IMR-90 (cell line): Measurements from ENCODE around the gene HCN4. TPM values are rescaled to one million over a fixed set of nuclear protein-coding genes. Genes with fewer than 3 reads are reported as not detected.

Experiments used
- ATAC-seq: fragments of 200-7000 bp; cut with Tn5 transposase; 2 replicates; pipeline ENCODE4 v1.9.1; 2020; ENCODE audit warnings: low read depth, mild to moderate bottlenecking, moderate library complexity
- BruUV-seq: library from RNA; stranded (reverse); fragments of 400-500 nt; replicated peaks from 2 replicates; lab custom pipeline; 2021; lab: Mats Ljungman, UMichigan
- CTCF ChIA-PET: fragments of 300-600 bp; formaldehyde crosslinking; extraction: SDS; loops from one replicate; lab custom pipeline; 2021; ENCODE audit warnings: antibody characterized with exemption; lab: Yijun Ruan, JAX
- POLR2A ChIA-PET: fragments of 300-600 bp; sonication (Branson Sonifier 250); formaldehyde crosslinking; loops from one replicate; lab custom pipeline; 2022; ENCODE audit warnings: antibody characterized with exemption; ENCODE audit not compliant: unreplicated experiment; lab: Charles Lee
- DNase-seq: peaks from one replicate; pipeline ENCODE4 v3.0.0; 2013
- H2AFZ ChIP-seq: replicated peaks from 2 replicates; pipeline ENCODE3; 2013; ENCODE audit warnings: low read length, mild to moderate bottlenecking; ENCODE audit not compliant: poor library complexity
- H2AK5ac ChIP-seq: 2 replicates; pipeline ENCODE4 v1.6.1; 2013; ENCODE audit warnings: low read depth, low read length, inconsistent platforms
- H2AK9ac ChIP-seq: replicated peaks from 2 replicates; pipeline ENCODE3; 2013; ENCODE audit warnings: mild to moderate bottlenecking, low read depth, low read length, moderate library complexity; ENCODE audit not compliant: poor library complexity
- H2BK120ac ChIP-seq: 2 replicates; pipeline ENCODE4 v1.6.1; 2013; ENCODE audit warnings: low read depth, low read length, inconsistent platforms
- H2BK15ac ChIP-seq: 3 replicates; pipeline ENCODE4 v1.6.1; 2013; ENCODE audit warnings: low read depth, low read length, inconsistent platforms
- H2BK20ac ChIP-seq: 2 replicates; pipeline ENCODE4 v1.6.1; 2013; ENCODE audit warnings: low read depth, mild to moderate bottlenecking, inconsistent platforms, low read length, moderate library complexity
- H2BK5ac ChIP-seq: 2 replicates; pipeline ENCODE4 v1.6.1; 2013; ENCODE audit warnings: mild to moderate bottlenecking, low read depth, low read length, inconsistent platforms; ENCODE audit not compliant: poor library complexity, severe bottlenecking
- H3K14ac ChIP-seq: replicated peaks from 2 replicates; pipeline ENCODE4 v1.6.1; 2013; ENCODE audit warnings: low read depth, low read length, inconsistent platforms
- H3K18ac ChIP-seq: 2 replicates; pipeline ENCODE4 v1.6.1; 2013; ENCODE audit warnings: low read depth, low read length, control low read depth
- H3K23ac ChIP-seq: 2 replicates; pipeline ENCODE4 v1.6.1; 2013; ENCODE audit warnings: low read depth, low read length, inconsistent platforms
- H3K27ac ChIP-seq: 2 replicates; pipeline ENCODE4 v1.5.1; 2013; ENCODE audit warnings: mild to moderate bottlenecking, control low read depth, low read length; ENCODE audit not compliant: insufficient read depth
- H3K27me3 ChIP-seq: 2 replicates; pipeline ENCODE4 v1.6.1; 2013; ENCODE audit warnings: low read length; ENCODE audit not compliant: control insufficient read depth, insufficient read depth
- H3K36me3 ChIP-seq: 2 replicates; pipeline ENCODE4 v1.6.1; 2013; ENCODE audit warnings: low read length, mixed read lengths; ENCODE audit not compliant: control insufficient read depth, insufficient read depth
- H3K4ac ChIP-seq: 2 replicates; pipeline ENCODE4 v1.6.1; 2013; ENCODE audit warnings: low read depth, low read length, inconsistent platforms
- H3K4me1 ChIP-seq: 2 replicates; pipeline ENCODE4 v1.6.1; 2013; ENCODE audit warnings: low read length, mixed read lengths; ENCODE audit not compliant: control insufficient read depth, insufficient read depth
- H3K4me2 ChIP-seq: 2 replicates; pipeline ENCODE4 v1.6.1; 2013; ENCODE audit warnings: low read depth, mild to moderate bottlenecking, control low read depth, low read length, moderate library complexity
- H3K4me3 ChIP-seq: 2 replicates; pipeline ENCODE4 v1.5.1; 2013; ENCODE audit warnings: low read depth, mild to moderate bottlenecking, control low read depth, low read length, moderate library complexity; ENCODE audit not compliant: insufficient read depth
- H3K56ac ChIP-seq: 2 replicates; pipeline ENCODE4 v1.6.1; 2013; ENCODE audit warnings: low read length, inconsistent platforms; ENCODE audit not compliant: insufficient read depth; ENCODE audit errors: extremely low read depth
- H3K79me1 ChIP-seq, 2 experiments: 2 replicates each; pipeline ENCODE4 v1.6.1; 2013; ENCODE audit warnings: low read length in 2 of 2, inconsistent platforms in 1 of 2, low read depth in 1 of 2
- H3K9ac ChIP-seq: 2 replicates; pipeline ENCODE4 v1.6.1; 2013; ENCODE audit warnings: low read depth, low read length, control low read depth
- H3K9me1 ChIP-seq: 2 replicates; pipeline ENCODE4 v1.6.1; 2013; ENCODE audit warnings: low read length, inconsistent platforms; ENCODE audit not compliant: insufficient read depth
- H3K9me3 ChIP-seq: 2 replicates; pipeline ENCODE4 v1.6.1; 2013; ENCODE audit warnings: low read length; ENCODE audit not compliant: control insufficient read depth, insufficient read depth
- H4K20me1 ChIP-seq: 2 replicates; pipeline ENCODE4 v1.6.1; 2013; ENCODE audit warnings: low read length, inconsistent platforms; ENCODE audit not compliant: insufficient read depth
- H4K5ac ChIP-seq: 2 replicates; pipeline ENCODE4 v1.6.1; 2013; ENCODE audit warnings: mild to moderate bottlenecking, low read depth, low read length, control low read depth
- H4K8ac ChIP-seq, 2 experiments: 2 replicates each; pipeline ENCODE4 v1.6.1; 2013; ENCODE audit warnings: low read depth in 2 of 2, low read length in 2 of 2, control low read depth in 1 of 2, inconsistent platforms in 1 of 2
- H4K91ac ChIP-seq: 2 replicates; pipeline ENCODE4 v1.6.1; 2013; ENCODE audit warnings: low read depth, low read length, inconsistent platforms; ENCODE audit not compliant: insufficient read depth
- RFX5 ChIP-seq: IDR thresholded peaks from 2 replicates; pipeline ENCODE4 v1.8.0; 2012; ENCODE audit warnings: low read depth, mild to moderate bottlenecking, low read length, moderate library complexity
- SMC3 ChIP-seq: fragments of 150-350 bp; IDR thresholded peaks from 2 replicates; pipeline ENCODE4 v1.6.1; 2016; ENCODE audit warnings: low read depth, mild to moderate bottlenecking, antibody characterized with exemption, low read length, moderate library complexity
- WGBS, 2 experiments: methylation state at CpG; one replicate each; pipeline versions ENCODE4 v1.1.5 to v1.1.7; 2013; ENCODE audit warnings: missing lambda C conversion rate in 2 of 2; ENCODE audit not compliant: insufficient read length in 1 of 2; ENCODE audit errors: extremely low coverage in 2 of 2; 5-methylcytosine and 5-hydroxymethylcytosine counted together
- dilution Hi-C: fragments of 300-500 bp; cut with HindIII; formaldehyde crosslinking; loops from one replicate; pipeline ENCODE4 v1.14.3; 2018; ENCODE audit warnings: low sequenced_read_pairs; ENCODE audit not compliant: unreplicated experiment
- in situ Hi-C: fragments of 300-500 bp; cut with MboI; formaldehyde crosslinking; loops from 3 replicates; pipeline ENCODE4 v1.14.3; 2019; ENCODE audit warnings: low sequenced_read_pairs, inconsistent platforms, mixed read lengths
- intact Hi-C: fragments of 100-400 bp; cut with micrococcal nuclease; formaldehyde crosslinking; loops from 2 replicates; pipeline ENCODE4 v1.10.0; 2022
- polyA plus RNA-seq, 3 experiments: library from polyadenylated mRNA; depleted of rRNA; stranded (reverse); fragments of >200 nt; gene quantifications; 2 replicates each; pipeline ENCODE4 v1.2.3, GENCODE V29; 2012; ENCODE audit warnings: low replicate concordance in 1 of 3
- total RNA-seq: library from RNA; depleted of rRNA; stranded (reverse); fragments of >200 nt; gene quantifications from 2 replicates; pipeline ENCODE4 v1.2.3, GENCODE V29; 2012

The HCN4 gene
- total and polyA plus RNA-seq, 2 of the 4 experiments (the other 2 are of a cell fraction), result not detected

GRCh38 chr15:73328149-73328820 is 40.5 kb downstream of the HCN4 start:
- no peak overlapping the region for H2BK15ac ChIP-seq
- H2AK5ac ChIP-seq, result no peak overlapping the region
- no peak overlapping the region for H3K27ac ChIP-seq
- 73% methylated on average over 9 of the region's 12 CpGs; no CpG with 5 or more reads in 1 of the 2 experiments for WGBS, 2 experiments
- H4K20me1 ChIP-seq, result no peaks in the 10 kb centered on the region
- no peak overlapping the region for H4K5ac ChIP-seq
- no peak overlapping the region for H3K4me2 ChIP-seq
- intact Hi-C loops (no loop called here), dilution Hi-C loops (no loop called here), in situ Hi-C loops (no loop called here)
- H3K56ac ChIP-seq, result no peak overlapping the region
- H3K4ac ChIP-seq, result no peak overlapping the region
- DNase-seq (no peak), ATAC-seq (no peak)
- no peaks in the 10 kb centered on the region for H3K4me1 ChIP-seq
- H4K8ac ChIP-seq, result no peak overlapping the region
- no peak overlapping the region for H2AK9ac ChIP-seq
- H2BK20ac ChIP-seq, result no peak overlapping the region
- no peak overlapping the region for H3K4me3 ChIP-seq
- no TSS peak for BruUV-seq
- TF ChIP-seq RFX5, result no peak
- TF ChIP-seq SMC3, result no peak
- no peak overlapping the region for H2AFZ ChIP-seq
- peaks cover 30% of the 10 kb centered on the region; the same call in 1 of the 2 replicates for H3K27me3 ChIP-seq
- H2BK5ac ChIP-seq, result no peak overlapping the region
- no peak overlapping the region for H3K23ac ChIP-seq
- POLR2A ChIA-PET, result no interaction called here
- H3K14ac ChIP-seq, result no peak overlapping the region
- H3K9me1 ChIP-seq, result no peaks in the 10 kb centered on the region; the same call in 1 of the 2 replicates
- H3K9me3 ChIP-seq, result no peaks in the 10 kb centered on the region
- no peak overlapping the region for H3K9ac ChIP-seq
- CTCF ChIA-PET, result no interaction called here
- H3K36me3 ChIP-seq, result no peaks in the 10 kb centered on the region
- no peak overlapping the region for H2BK120ac ChIP-seq
- no peaks in the 10 kb centered on the region for H3K79me1 ChIP-seq
- H3K18ac ChIP-seq, result no peak overlapping the region
- no peak overlapping the region for H4K91ac ChIP-seq
